Measurements from ENCODE around the gene ETV6.

The ETV6 gene

DNA sequence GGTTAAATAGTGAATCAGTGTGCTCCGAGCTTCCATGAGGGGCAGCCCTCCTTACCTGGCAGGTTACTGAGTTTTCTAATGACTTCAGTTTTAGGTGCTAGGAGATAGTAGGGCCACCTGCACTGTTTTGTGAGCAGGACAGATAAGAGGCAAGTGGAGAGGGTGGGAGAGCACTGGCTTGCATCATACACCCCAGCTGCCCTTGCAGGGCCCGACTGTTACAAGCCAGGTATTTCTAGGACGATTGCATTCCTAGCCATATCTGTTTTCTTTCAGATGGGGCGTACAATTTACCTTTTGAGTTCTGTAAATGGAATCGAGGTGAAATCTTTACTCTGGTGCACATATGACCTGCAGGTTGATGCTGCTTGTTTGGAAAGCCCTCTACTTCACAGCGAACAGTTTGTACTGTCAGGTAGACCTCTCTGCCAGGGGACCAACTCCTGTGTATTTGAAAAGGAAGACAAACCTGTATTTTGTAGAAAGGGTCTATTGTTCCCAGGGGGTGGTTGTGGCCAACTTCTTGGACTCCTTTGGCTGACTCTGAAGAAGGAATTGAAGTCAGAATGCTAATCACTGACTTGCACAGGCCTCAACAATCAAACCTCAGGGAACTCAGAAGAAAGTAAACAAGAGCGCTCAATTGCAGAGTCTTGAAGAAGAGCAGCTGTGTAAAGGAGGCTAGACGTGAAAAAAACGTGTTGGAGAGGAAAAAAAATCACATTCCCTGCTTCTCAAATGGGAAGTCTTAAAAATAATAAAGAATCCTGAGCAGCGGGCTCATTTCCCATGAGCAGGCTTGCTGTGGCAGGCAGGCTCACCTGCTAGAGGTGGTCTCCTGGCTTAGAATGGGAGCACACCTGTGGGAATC lies 57.3 kb downstream of the ETV6 start:
- Mint-ChIP-seq H3K9me3 (no peaks in the 10 kb centered on the region), H3K4me3 (no peak overlapping the region), H3K27ac (no peak overlapping the region), H3K4me1 (ENCODE audit: low read depth) (peaks cover 46% of the 10 kb centered on the region), H3K36me3 (ENCODE audit: low read depth) (peaks cover 27% of the 10 kb centered on the region), H3K27me3 (no peaks in the 10 kb centered on the region)

DNA sequence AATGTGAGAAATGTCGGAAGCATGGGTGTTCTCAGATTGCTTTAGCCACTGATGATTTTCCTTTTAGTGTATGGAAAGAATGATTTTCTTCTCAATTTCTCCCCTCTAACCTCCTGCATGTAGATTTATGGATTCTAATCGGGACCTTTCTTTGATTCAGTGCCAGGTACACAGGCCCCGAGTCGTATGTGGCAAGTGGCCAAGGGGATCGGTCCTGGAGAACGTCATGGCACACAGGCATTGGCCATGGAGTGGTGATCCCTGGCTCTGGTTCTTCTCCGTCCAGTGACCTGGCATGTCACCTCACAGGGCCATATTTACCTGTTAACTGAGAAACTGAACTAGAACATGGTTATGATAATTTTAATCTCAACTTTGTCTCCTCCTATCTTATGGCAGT lies 58.1 kb downstream of the ETV6 start:
- Mint-ChIP-seq H3K4me1 (ENCODE audit: low read depth) (peaks cover 46% of the 10 kb centered on the region), H3K36me3 (ENCODE audit: low read depth) (peaks cover 35% of the 10 kb centered on the region), H3K27me3 (no peaks in the 10 kb centered on the region), H3K27ac (no peak overlapping the region), H3K4me3 (no peak overlapping the region), H3K9me3 (no peaks in the 10 kb centered on the region)

GRCh38 chr12:11709513-11709912 lies 60.0 kb downstream of the ETV6 start:
- Mint-ChIP-seq H3K27ac (no peak overlapping the region), H3K9me3 (no peaks in the 10 kb centered on the region), H3K36me3 (ENCODE audit: low read depth) (peaks cover 37% of the 10 kb centered on the region), H3K27me3 (no peaks in the 10 kb centered on the region), H3K4me1 (ENCODE audit: low read depth) (peaks cover 50% of the 10 kb centered on the region), H3K4me3 (no peak overlapping the region)

DNA sequence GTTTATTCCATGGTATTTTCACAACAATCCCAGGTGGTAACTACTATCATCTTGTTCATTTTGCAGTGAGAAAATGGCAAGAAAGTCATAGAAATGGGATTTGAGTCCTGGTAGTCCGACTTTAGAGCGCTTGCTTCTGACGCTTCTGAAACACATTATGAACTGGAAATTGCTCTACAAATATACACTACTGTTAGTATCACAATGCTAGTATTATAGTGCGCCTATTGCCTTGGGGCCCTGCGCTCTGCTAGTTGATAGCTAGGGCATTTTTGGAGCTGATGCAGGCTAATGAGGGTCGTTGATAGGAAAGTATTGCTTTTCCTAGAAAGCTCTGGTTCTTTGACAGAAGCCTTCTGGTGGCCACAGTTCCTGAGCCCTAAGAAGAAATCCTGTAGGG lies 61.0 kb downstream of the ETV6 start:
- peaks cover 46% of the 10 kb centered on the region for H3K36me3 Mint-ChIP-seq (ENCODE audit: low read depth)
- no peak overlapping the region for H3K4me3 Mint-ChIP-seq
- H3K9me3 Mint-ChIP-seq: no peaks in the 10 kb centered on the region
- no peak overlapping the region for H3K27ac Mint-ChIP-seq
- peaks cover 47% of the 10 kb centered on the region for H3K4me1 Mint-ChIP-seq (ENCODE audit: low read depth)
- no peaks in the 10 kb centered on the region for H3K27me3 Mint-ChIP-seq

- Mint-ChIP-seq H3K4me3 (no peak overlapping the region), H3K36me3 (ENCODE audit: low read depth) (peaks cover 46% of the 10 kb centered on the region), H3K4me1 (ENCODE audit: low read depth) (peaks cover 47% of the 10 kb centered on the region), H3K27ac (no peak overlapping the region), H3K9me3 (no peaks in the 10 kb centered on the region), H3K27me3 (no peaks in the 10 kb centered on the region)
These were observed 61.4 kb downstream of the ETV6 start for GRCh38 chr12:11710906-11711305.

DNA sequence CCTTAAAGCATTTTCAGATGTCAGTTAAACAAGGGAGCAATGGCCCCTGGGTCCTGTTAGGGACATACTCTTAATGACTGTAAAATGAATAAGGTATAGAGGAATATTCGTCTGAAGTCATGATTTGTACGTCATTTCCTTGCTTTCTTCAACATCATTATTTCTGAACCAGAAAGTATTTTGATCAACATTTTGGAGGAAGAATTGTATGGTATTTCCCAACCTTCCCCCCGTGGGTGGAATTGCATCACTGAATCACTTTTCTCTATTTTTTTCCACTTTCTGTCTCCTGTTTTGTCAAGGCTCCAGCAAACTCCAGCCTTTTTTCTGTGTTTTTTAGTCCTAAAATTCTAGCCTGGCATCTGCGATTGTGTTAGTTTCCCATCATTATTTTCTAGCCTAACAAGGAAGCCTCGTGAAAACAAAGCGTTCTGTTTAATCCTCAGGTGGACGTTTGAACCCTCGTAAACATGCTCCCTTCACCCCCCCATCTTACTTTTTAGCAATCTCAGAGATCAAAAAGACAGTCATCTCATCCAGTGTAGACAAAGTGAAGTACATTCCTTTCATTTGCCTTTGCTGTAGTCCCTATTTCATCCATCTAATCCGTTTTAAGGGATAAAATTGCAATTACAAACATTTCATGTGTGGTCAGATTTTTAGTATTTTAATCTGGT lies 62.3 kb downstream of the ETV6 start:
- Mint-ChIP-seq H3K4me3 (no peak overlapping the region), H3K9me3 (no peaks in the 10 kb centered on the region), H3K27ac (no peak overlapping the region), H3K36me3 (ENCODE audit: low read depth) (peaks cover 51% of the 10 kb centered on the region), H3K27me3 (no peaks in the 10 kb centered on the region), H3K4me1 (ENCODE audit: low read depth) (peaks cover 51% of the 10 kb centered on the region)

DNA sequence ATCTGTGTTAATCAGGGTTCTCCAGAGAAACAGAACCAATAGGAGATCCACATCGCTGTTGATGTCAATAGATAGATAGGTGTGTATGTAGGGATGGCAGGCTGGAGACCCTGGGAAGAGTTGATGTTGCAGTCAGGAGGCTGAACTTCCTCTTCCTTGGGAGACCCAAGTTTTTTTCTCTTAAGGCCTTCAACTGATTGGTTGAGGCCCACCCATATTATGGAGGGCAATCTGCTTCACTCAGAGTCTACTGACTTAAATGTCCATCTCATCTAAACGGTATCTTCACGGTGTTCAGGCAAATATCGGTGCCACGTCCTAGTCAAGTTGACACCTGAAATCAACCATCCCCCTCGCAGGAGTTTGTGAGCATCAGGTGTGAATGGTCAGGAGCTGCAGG lies 63.0 kb downstream of the ETV6 start:
- Mint-ChIP-seq H3K4me1 (ENCODE audit: low read depth) (peaks cover 51% of the 10 kb centered on the region), H3K27me3 (no peaks in the 10 kb centered on the region), H3K36me3 (ENCODE audit: low read depth) (peaks cover 51% of the 10 kb centered on the region), H3K4me3 (no peak overlapping the region), H3K9me3 (no peaks in the 10 kb centered on the region), H3K27ac (no peak overlapping the region)

GRCh38 chr12:11713202-11713601 lies 63.7 kb downstream of the ETV6 start:
- Mint-ChIP-seq H3K4me3 (no peak overlapping the region), H3K27ac (no peak overlapping the region), H3K9me3 (no peaks in the 10 kb centered on the region), H3K36me3 (ENCODE audit: low read depth) (peaks cover 51% of the 10 kb centered on the region), H3K4me1 (ENCODE audit: low read depth) (peaks cover 47% of the 10 kb centered on the region), H3K27me3 (no peaks in the 10 kb centered on the region)

DNA sequence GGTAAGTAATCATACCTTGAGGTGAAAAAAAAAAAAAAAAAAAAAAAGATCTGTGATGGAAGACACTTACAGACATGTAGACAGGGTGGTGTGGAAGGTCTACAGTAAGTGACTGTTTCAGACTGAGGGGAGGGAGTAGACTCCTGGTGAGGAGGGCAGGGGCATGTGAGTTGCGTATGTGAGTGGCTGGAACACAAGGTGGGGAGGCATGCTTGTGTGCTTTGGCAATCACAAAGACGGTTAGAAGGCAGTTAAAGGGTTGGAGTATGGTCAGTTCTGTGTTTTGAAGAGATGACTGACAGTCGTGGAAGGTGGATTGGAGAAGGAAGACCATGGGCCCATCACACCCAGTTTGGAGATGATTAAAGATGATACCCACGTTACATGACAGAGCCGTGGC lies 65.2 kb downstream of the ETV6 start:
- H3K4me1 Mint-ChIP-seq (ENCODE audit: low read depth): peaks cover 50% of the 10 kb centered on the region
- peaks cover 43% of the 10 kb centered on the region for H3K36me3 Mint-ChIP-seq (ENCODE audit: low read depth)
- no peaks in the 10 kb centered on the region for H3K27me3 Mint-ChIP-seq
- H3K4me3 Mint-ChIP-seq: no peak overlapping the region
- H3K9me3 Mint-ChIP-seq: no peaks in the 10 kb centered on the region
- H3K27ac Mint-ChIP-seq: no peak overlapping the region

DNA sequence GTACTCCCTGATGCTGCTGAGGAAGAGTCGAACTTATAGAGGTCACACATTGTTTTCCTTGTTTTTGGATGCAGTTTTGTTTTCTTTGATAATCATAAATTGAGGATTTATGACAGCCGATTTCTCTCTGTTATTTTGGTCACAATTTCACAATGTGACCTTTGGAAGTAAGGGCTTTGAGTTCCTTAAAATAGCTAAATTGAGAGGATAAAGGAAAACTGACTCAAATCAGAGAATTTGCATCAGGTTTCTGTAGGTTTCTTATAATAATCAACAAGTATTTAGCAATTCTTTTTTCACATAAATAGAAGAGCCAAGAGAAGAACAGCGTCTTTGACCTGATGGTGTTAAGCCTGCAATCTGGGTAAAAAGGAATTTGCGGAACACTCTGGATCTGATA lies 66.1 kb downstream of the ETV6 start:
- Mint-ChIP-seq H3K27ac (no peak overlapping the region), H3K27me3 (no peaks in the 10 kb centered on the region), H3K36me3 (ENCODE audit: low read depth) (peaks cover 43% of the 10 kb centered on the region), H3K4me3 (no peak overlapping the region), H3K9me3 (no peaks in the 10 kb centered on the region), H3K4me1 (ENCODE audit: low read depth) (peaks cover 60% of the 10 kb centered on the region)

DNA sequence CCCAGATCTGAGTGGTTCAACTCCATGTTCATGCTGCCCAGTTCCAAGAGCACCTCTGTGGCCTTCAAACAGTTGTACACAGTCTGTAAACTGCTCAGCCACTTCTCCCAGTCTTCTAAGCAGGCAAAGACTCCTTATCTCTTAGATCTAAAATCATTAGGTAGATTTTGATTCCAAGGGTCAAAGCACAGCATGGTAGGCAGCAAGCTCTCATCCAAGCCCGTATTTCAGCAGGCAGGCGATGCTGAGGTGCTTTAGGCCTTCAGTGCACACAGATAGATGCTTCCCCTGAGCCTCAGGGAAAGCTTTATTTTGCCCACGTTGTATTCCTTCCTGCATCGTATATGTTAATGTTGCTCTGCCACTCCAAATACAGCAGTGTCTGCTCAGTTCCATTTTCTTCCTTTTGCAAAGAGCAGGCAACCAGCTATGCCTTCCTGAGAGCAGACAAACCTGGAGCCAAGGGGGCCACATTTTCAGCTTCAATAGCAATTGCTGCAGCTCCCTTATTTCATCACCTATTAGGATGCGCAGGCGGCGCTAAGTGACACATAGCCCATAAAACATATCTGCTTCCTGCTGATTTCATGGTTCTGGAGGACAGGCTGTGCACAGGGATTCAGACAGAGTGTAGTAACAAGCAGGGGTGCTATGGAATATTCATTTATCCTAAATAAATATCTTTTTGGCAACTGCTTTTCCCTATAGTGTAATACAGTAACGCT lies 67.5 kb downstream of the ETV6 start:
- H3K36me3 Mint-ChIP-seq (ENCODE audit: low read depth): peaks cover 30% of the 10 kb centered on the region
- H3K4me1 Mint-ChIP-seq (ENCODE audit: low read depth): peaks cover 56% of the 10 kb centered on the region
- no peak overlapping the region for H3K27ac Mint-ChIP-seq
- H3K27me3 Mint-ChIP-seq: no peaks in the 10 kb centered on the region
- H3K4me3 Mint-ChIP-seq: no peak overlapping the region
- H3K9me3 Mint-ChIP-seq: no peaks in the 10 kb centered on the region

DNA sequence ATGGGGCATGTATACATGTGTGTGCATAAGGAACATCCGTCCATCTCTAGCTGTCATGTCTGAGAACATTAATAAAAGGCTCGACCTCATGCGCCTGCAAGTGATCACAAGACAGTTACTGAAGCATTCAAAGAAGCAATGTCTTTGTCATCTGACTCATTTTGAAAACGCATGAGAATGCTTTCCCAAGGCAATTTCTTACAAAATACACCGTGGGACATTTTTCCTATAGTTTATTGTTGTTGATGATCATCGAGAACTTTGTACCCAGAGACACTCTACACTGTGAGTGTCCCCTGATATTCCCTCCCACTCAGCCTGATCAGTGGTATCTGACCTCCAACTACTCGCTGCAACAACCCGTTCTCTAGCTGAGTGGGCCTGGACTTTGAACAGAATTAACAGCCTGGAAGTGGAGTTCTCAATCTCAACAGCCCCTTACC lies 68.1 kb downstream of the ETV6 start:
- no peak overlapping the region for H3K27ac Mint-ChIP-seq
- no peaks in the 10 kb centered on the region for H3K9me3 Mint-ChIP-seq
- peaks cover 24% of the 10 kb centered on the region for H3K36me3 Mint-ChIP-seq (ENCODE audit: low read depth)
- no peaks in the 10 kb centered on the region for H3K27me3 Mint-ChIP-seq
- H3K4me3 Mint-ChIP-seq: no peak overlapping the region
- H3K4me1 Mint-ChIP-seq (ENCODE audit: low read depth): peaks cover 51% of the 10 kb centered on the region

GRCh38 chr12:11718105-11718504 lies 68.6 kb downstream of the ETV6 start:
- no peaks in the 10 kb centered on the region for H3K27me3 Mint-ChIP-seq
- H3K9me3 Mint-ChIP-seq: no peaks in the 10 kb centered on the region
- H3K4me1 Mint-ChIP-seq (ENCODE audit: low read depth): peaks cover 45% of the 10 kb centered on the region
- H3K36me3 Mint-ChIP-seq (ENCODE audit: low read depth): peaks cover 20% of the 10 kb centered on the region
- H3K4me3 Mint-ChIP-seq: no peak overlapping the region
- no peak overlapping the region for H3K27ac Mint-ChIP-seq

- peaks cover 45% of the 10 kb centered on the region for H3K4me1 Mint-ChIP-seq (ENCODE audit: low read depth)
- H3K27me3 Mint-ChIP-seq: no peaks in the 10 kb centered on the region
- no peaks in the 10 kb centered on the region for H3K9me3 Mint-ChIP-seq
- peaks cover 19% of the 10 kb centered on the region for H3K36me3 Mint-ChIP-seq (ENCODE audit: low read depth)
- H3K4me3 Mint-ChIP-seq: no peak overlapping the region
- no peak overlapping the region for H3K27ac Mint-ChIP-seq
These were observed 69.3 kb downstream of the ETV6 start for GRCh38 chr12:11718768-11719253.

DNA sequence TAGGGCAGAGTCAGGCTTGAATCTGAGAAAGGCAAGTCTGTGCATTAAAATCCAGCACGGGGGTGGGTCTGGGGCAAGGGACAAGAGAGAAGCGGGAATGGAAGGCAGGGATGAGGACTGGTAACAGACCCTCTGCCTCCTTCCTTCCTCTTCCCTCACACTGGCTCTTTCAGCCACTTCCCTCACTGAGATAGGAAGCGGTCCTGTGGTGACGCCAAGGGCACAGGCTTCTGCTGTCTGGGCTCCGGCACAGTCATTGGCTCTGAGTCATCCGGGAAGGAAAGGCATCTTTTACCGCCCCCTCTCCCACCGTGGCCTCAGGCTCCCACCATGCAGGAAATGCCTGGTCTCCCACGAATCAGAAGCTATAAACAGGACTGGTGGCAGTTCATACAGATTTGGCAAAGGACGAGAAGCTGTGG lies 70.2 kb downstream of the ETV6 start:
- Mint-ChIP-seq H3K36me3 (ENCODE audit: low read depth) (peaks cover 12% of the 10 kb centered on the region), H3K27ac (no peak overlapping the region), H3K4me3 (no peak overlapping the region), H3K9me3 (no peaks in the 10 kb centered on the region), H3K27me3 (no peaks in the 10 kb centered on the region), H3K4me1 (ENCODE audit: low read depth) (peaks cover 43% of the 10 kb centered on the region)
